Medulla oblongata (tissue), 1 donor: ENCODE data around the gene PLA2G12B.
"Not testable (repeated sequence)": the region's sequence is repeated elsewhere in the genome, so short reads cannot be mapped to it uniquely, and the experiment has no call there.

Experiments
- DNase-seq: peaks from one replicate; pipeline ENCODE4 v3.0.0-alpha.2; 2015; ENCODE audit errors: extremely low spot score

The PLA2G12B gene

GRCh38 chr10:72954596-72955554 is at the start of gene PLA2G12B:
PLA2G12B (minus strand) TSS chr10:72954806; CDS start chr10:72954685, 121 bp downstream.
- DNase-seq = no peak

GRCh38 chr10:73003822-73004221 is 49.2 kb upstream of the PLA2G12B start:
- no peak for DNase-seq

- no peak for DNase-seq
Measured at GRCh38 chr10:73000973-73001372, 46.4 kb upstream of the PLA2G12B start.

- no peak for DNase-seq
Measured at GRCh38 chr10:72997099-72997498, 42.5 kb upstream of the PLA2G12B start.

GRCh38 chr10:72995459-72995858 is 40.9 kb upstream of the PLA2G12B start:
- DNase-seq = not testable (repeated sequence)

GRCh38 chr10:72989771-72990170 is 35.2 kb upstream of the PLA2G12B start:
- DNase-seq = not testable (repeated sequence)

GRCh38 chr10:72984618-72985017 is 30.0 kb upstream of the PLA2G12B start:
- not testable (repeated sequence) for DNase-seq

GRCh38 chr10:72981882-72982529 is 27.4 kb upstream of the PLA2G12B start:
- DNase-seq = no peak

GRCh38 chr10:72981028-72981881 is 26.6 kb upstream of the PLA2G12B start:
- DNase-seq = no peak

- no peak for DNase-seq
Measured at GRCh38 chr10:72980348-72980747, 25.7 kb upstream of the PLA2G12B start.

GRCh38 chr10:72979709-72980108 is 25.1 kb upstream of the PLA2G12B start:
- no peak for DNase-seq

GRCh38 chr10:72976886-72977285 is 22.3 kb upstream of the PLA2G12B start:
- DNase-seq = no peak

GRCh38 chr10:72956001-72956400 is 1.4 kb upstream of the PLA2G12B start:
- DNase-seq = no peak

- no peak for DNase-seq
Measured at GRCh38 chr10:72954230-72954595, 393 bp downstream of the PLA2G12B start.

GRCh38 chr10:72953687-72954086 is 919 bp downstream of the PLA2G12B start:
- no peak for DNase-seq

GRCh38 chr10:72952642-72953158 is 1.9 kb downstream of the PLA2G12B start:
- no peak for DNase-seq

- no peak for DNase-seq
Measured at GRCh38 chr10:72952189-72952588, 2.4 kb downstream of the PLA2G12B start.

- DNase-seq = no peak
Measured at GRCh38 chr10:72951760-72952159, 2.8 kb downstream of the PLA2G12B start.

GRCh38 chr10:72948762-72949161 is 5.8 kb downstream of the PLA2G12B start:
- DNase-seq = no peak

- DNase-seq = no peak
Measured at GRCh38 chr10:72946963-72947362, 7.6 kb downstream of the PLA2G12B start.

GRCh38 chr10:72943498-72944234 is 10.9 kb downstream of the PLA2G12B start:
- DNase-seq = no peak
